H1 (cell line): ENCODE measurements around the gene PLEKHS1. TPM values are rescaled to one million over a fixed set of nuclear protein-coding genes. Genes with fewer than 3 reads are reported as not detected.

Source experiments
- CTCF ChIA-PET: fragments of 300-600 bp; sonication (Branson Sonifier 250); formaldehyde crosslinking; loops from one replicate; lab custom pipeline; 2021; ENCODE audit not compliant: partially characterized antibody; lab: Charles Lee
- POLR2A ChIA-PET: fragments of 300-600 bp; sonication (Branson Sonifier 250); formaldehyde crosslinking; loops from one replicate; lab custom pipeline; 2021; ENCODE audit warnings: inconsistent platforms; ENCODE audit not compliant: partially characterized antibody; lab: Charles Lee
- DNase-seq, 2 experiments: peaks; one replicate each; pipeline versions ENCODE4 v3.0.0 to v3.0.0-alpha.2; 2010 to 2022; ENCODE audit warnings: low spot score in 2 of 2, low read depth in 1 of 2, mixed read lengths in 1 of 2
- FAIRE-seq: peaks from 2 replicates; lab custom pipeline; 2011; peaks lifted over from hg19 to GRCh38; lab: Jason Lieb, UNC
- H2AFZ ChIP-seq: 2 replicates; pipeline ENCODE4 v1.8.1; 2012; ENCODE audit warnings: low read length, inconsistent platforms
- H2AK5ac ChIP-seq: 2 replicates; pipeline ENCODE4 v1.6.1; 2013; ENCODE audit warnings: low read depth, low read length
- H2BK120ac ChIP-seq: replicated peaks from 2 replicates; pipeline ENCODE3; 2013; ENCODE audit warnings: low read depth, low read length, inconsistent platforms
- H2BK12ac ChIP-seq: 2 replicates; pipeline ENCODE4 v1.6.1; 2013; ENCODE audit warnings: low read depth, low read length
- H2BK15ac ChIP-seq: 2 replicates; pipeline ENCODE4 v1.6.1; 2013; ENCODE audit warnings: low read length
- H2BK20ac ChIP-seq: 2 replicates; pipeline ENCODE4 v1.6.1; 2013; ENCODE audit warnings: low read length
- H2BK5ac ChIP-seq: 2 replicates; pipeline ENCODE4 v1.6.1; 2013; ENCODE audit warnings: low read depth, low read length
- H3K14ac ChIP-seq: 2 replicates; pipeline ENCODE4 v1.6.1; 2013; ENCODE audit warnings: inconsistent platforms; ENCODE audit not compliant: insufficient read length
- H3K18ac ChIP-seq: 2 replicates; pipeline ENCODE4 v1.6.1; 2013; ENCODE audit warnings: low read length; ENCODE audit errors: extremely low read depth
- H3K23ac ChIP-seq: 2 replicates; pipeline ENCODE4 v1.6.1; 2013; ENCODE audit warnings: inconsistent platforms; ENCODE audit not compliant: insufficient read length
- H3K23me2 ChIP-seq: 2 replicates; pipeline ENCODE4 v1.6.1; 2013; ENCODE audit warnings: low read depth, low read length
- H3K27ac ChIP-seq: 2 replicates; pipeline ENCODE4 v1.6.1; 2011; ENCODE audit warnings: low read depth, low read length, inconsistent platforms
- H3K27me3 ChIP-seq, 4 experiments: replicated peaks in 1 of 4; 1 replicate in 1 of 4; 2 replicates in 3 of 4; pipeline versions ENCODE4 v1.6.1 to v1.8.1; 2011 to 2013; ENCODE audit warnings: low read length in 3 of 4, mild to moderate bottlenecking in 3 of 4, inconsistent platforms in 2 of 4, mixed read lengths in 2 of 4, moderate library complexity in 1 of 4; ENCODE audit not compliant: control insufficient read depth in 3 of 4, insufficient read depth in 3 of 4; ENCODE audit errors: extremely low read depth in 1 of 4
- H3K36me3 ChIP-seq, 4 experiments: 2 replicates each; pipeline versions ENCODE4 v1.6.1 to v1.8.1; 2011 to 2013; ENCODE audit warnings: mild to moderate bottlenecking in 4 of 4, low read length in 3 of 4, moderate library complexity in 2 of 4, control low read depth in 1 of 4, inconsistent platforms in 1 of 4; ENCODE audit not compliant: insufficient read depth in 4 of 4, control insufficient read depth in 2 of 4
- H3K4ac ChIP-seq: replicated peaks from 2 replicates; pipeline ENCODE3; 2013; ENCODE audit warnings: low read length, low read depth, mixed read lengths, inconsistent platforms; ENCODE audit not compliant: insufficient read length
- H3K4me1 ChIP-seq, 4 experiments: replicated peaks in 1 of 4; 1 replicate in 1 of 4; 2 replicates in 3 of 4; pipeline versions ENCODE4 v1.6.1 to v1.8.1; 2011 to 2013; ENCODE audit warnings: low read length in 3 of 4, inconsistent platforms in 2 of 4, mixed read lengths in 1 of 4; ENCODE audit not compliant: insufficient read depth in 4 of 4, control insufficient read depth in 3 of 4
- H3K4me2 ChIP-seq, 2 experiments: 2 replicates each; pipeline versions ENCODE4 v1.6.1 to v1.8.1; 2011 to 2013; ENCODE audit warnings: low read depth in 2 of 2, low read length in 2 of 2, control low read depth in 1 of 2, inconsistent platforms in 1 of 2, mild to moderate bottlenecking in 1 of 2; ENCODE audit not compliant: insufficient read depth in 1 of 2
- H3K4me3 ChIP-seq, 4 experiments: fragments of 200-600, 300-600 bp in 1 of 4; sonication (generic), shearing (Covaris generic), sonication (Bioruptor Twin) in 1 of 4; 2 replicates each; pipeline versions ENCODE4 v1.5.1 to v1.8.1; 2011 to 2016; ENCODE audit warnings: low read length in 4 of 4, low read depth in 3 of 4, control low read depth in 2 of 4, inconsistent platforms in 2 of 4, mild to moderate bottlenecking in 2 of 4, mixed read lengths in 1 of 4, moderate library complexity in 1 of 4; ENCODE audit not compliant: insufficient read depth in 2 of 4; ENCODE audit errors: extremely low read depth in 1 of 4
- H3K56ac ChIP-seq: replicated peaks from 2 replicates; pipeline ENCODE3; 2013; ENCODE audit warnings: low read depth, mild to moderate bottlenecking, mixed read lengths, low read length, inconsistent platforms; ENCODE audit not compliant: insufficient read length
- H3K79me1 ChIP-seq: 2 replicates; pipeline ENCODE4 v1.6.1; 2013; ENCODE audit warnings: low read depth, low read length, control low read depth
- H3K79me2 ChIP-seq, 2 experiments: 2 replicates each; pipeline versions ENCODE4 v1.6.1 to v1.8.1; 2012 to 2013; ENCODE audit warnings: low read length in 2 of 2, mild to moderate bottlenecking in 2 of 2, inconsistent platforms in 1 of 2; ENCODE audit not compliant: insufficient read depth in 2 of 2, control insufficient read depth in 1 of 2
- H3K9ac ChIP-seq, 4 experiments: replicated peaks in 1 of 4; 1 replicate in 1 of 4; 2 replicates in 3 of 4; pipeline versions ENCODE4 v1.6.1 to v1.8.1; 2011 to 2013; ENCODE audit warnings: low read depth in 3 of 4, low read length in 3 of 4, control low read depth in 2 of 4, mild to moderate bottlenecking in 2 of 4, moderate library complexity in 2 of 4, inconsistent platforms in 1 of 4; ENCODE audit errors: extremely low read depth in 1 of 4
- H3K9me3 ChIP-seq, 2 experiments: 2 replicates each; pipeline versions ENCODE4 v1.6.1 to v1.8.1; 2012 to 2013; ENCODE audit warnings: mild to moderate bottlenecking in 2 of 2, moderate library complexity in 2 of 2, control low read depth in 1 of 2, inconsistent platforms in 1 of 2, low read depth in 1 of 2, low read length in 1 of 2, mixed read lengths in 1 of 2; ENCODE audit not compliant: insufficient read depth in 2 of 2
- H4K20me1 ChIP-seq, 2 experiments: replicated peaks in 1 of 2; 2 replicates each; pipeline versions ENCODE3 to v1.8.1; 2011 to 2013; ENCODE audit warnings: inconsistent platforms in 2 of 2, low read length in 2 of 2, mild to moderate bottlenecking in 1 of 2; ENCODE audit not compliant: insufficient read depth in 2 of 2, control insufficient read depth in 1 of 2
- H4K5ac ChIP-seq: 2 replicates; pipeline ENCODE4 v1.6.1; 2013; ENCODE audit warnings: low read length, low read depth, mixed read lengths, inconsistent platforms; ENCODE audit not compliant: insufficient read length
- H4K8ac ChIP-seq: 2 replicates; pipeline ENCODE4 v1.8.0; 2013; ENCODE audit warnings: mild to moderate bottlenecking, moderate library complexity, low read length, inconsistent platforms; ENCODE audit not compliant: insufficient read depth; ENCODE audit errors: extremely low read depth
- H4K91ac ChIP-seq: replicated peaks from 2 replicates; pipeline ENCODE3; 2013; ENCODE audit warnings: low read length, mixed read lengths, inconsistent platforms; ENCODE audit not compliant: insufficient read length
- BRCA1 ChIP-seq: IDR thresholded peaks from 2 replicates; pipeline ENCODE4 v1.6.1; 2012; ENCODE audit warnings: low read depth, low read length, improper control_type of control experiment
- HDAC6 ChIP-seq: IDR thresholded peaks from one replicate; pipeline ENCODE4 v1.7.1; 2012; ENCODE audit warnings: low read depth, mild to moderate bottlenecking, inconsistent platforms, low read length, moderate library complexity
- SIX5 ChIP-seq: IDR thresholded peaks from 2 replicates; pipeline ENCODE4 v1.6.1; 2011; ENCODE audit warnings: mild to moderate bottlenecking, low read depth, low read length
- SRF ChIP-seq: IDR thresholded peaks from 2 replicates; pipeline ENCODE4 v1.6.1; 2011; ENCODE audit warnings: mild to moderate bottlenecking, low read depth, low read length, moderate library complexity
- SUZ12 ChIP-seq: fragments of 200-600 bp; sonication (generic); IDR thresholded peaks from 2 replicates; pipeline ENCODE4 v1.6.1; 2012; ENCODE audit warnings: mild to moderate bottlenecking, inconsistent platforms, low read length, moderate library complexity, mixed read lengths
- WGBS, 2 experiments: shearing (Covaris generic) in 1 of 2; methylation state at CpG; one replicate each; pipeline versions ENCODE4 v1.1.6 to v1.1.7; 2013 to 2015; ENCODE audit warnings: low lambda C conversion rate in 2 of 2, mixed read lengths in 2 of 2, inconsistent platforms in 1 of 2, low coverage in 1 of 2, missing lambda C conversion rate in 1 of 2; ENCODE audit not compliant: insufficient replicate concordance in 2 of 2, insufficient coverage in 1 of 2, insufficient read length in 1 of 2; ENCODE audit errors: extremely low coverage in 1 of 2, missing lambda C conversion rate in 1 of 2; 5-methylcytosine and 5-hydroxymethylcytosine counted together
- polyA plus RNA-seq, 7 experiments: library from polyadenylated mRNA; depleted of rRNA in 3 of 7; stranded (reverse) in 5 of 7; unstranded in 2 of 7; fragments of >200 nt in 5 of 7; fragments of 200-250 nt in 2 of 7; gene quantifications; 1 replicate in 5 of 7; 2 replicates in 1 of 7; 4 replicates in 1 of 7; pipeline versions ENCODE4 v1.2.1 to v1.2.3, GENCODE V29; 2011 to 2013; ENCODE audit warnings: missing spikeins in 2 of 7, mixed read lengths in 2 of 7
- total RNA-seq: library from RNA; stranded (reverse); fragmentation: NEBNext Ultra II Directional; extraction: Animal tissue kit (Norgen Biotek cat#: 25700); gene quantifications from 2 replicates; pipeline ENCODE4 v1.2.1, GENCODE V29; 2021
- TF ChIP-seq, protein P1 (sequence below): IDR thresholded peaks from 2 replicates; pipeline ENCODE4 v1.6.1; 2012; ENCODE audit warnings: inconsistent platforms

Gene PLEKHS1
- total and polyA plus RNA-seq, 2 of the 8 experiments (the other 6 are each of a cell fraction or from before 2014, with no cell fraction given) = not detected

DNA sequence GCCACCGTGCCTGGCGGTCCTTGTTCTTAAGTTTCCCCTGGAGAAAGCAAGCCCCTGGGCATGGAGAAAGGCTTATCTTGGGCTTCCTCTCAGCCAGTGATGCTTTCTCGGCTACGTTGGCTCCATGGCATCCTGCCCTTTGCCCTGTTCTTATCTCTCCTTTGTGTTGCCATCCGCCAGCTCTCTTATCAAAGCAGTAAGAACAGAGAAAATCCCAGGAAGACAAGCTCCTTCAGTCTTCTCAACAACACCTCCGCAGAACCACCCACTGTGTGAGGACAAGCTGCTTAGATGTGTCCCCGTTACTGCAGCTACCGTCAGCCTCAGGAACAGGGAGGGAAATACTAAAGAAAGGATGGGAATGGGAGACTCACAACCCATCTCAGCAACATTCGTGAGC, 3.3 kb downstream of the PLEKHS1 start:
- Histone ChIP-seq H3K36me3 (no peaks in the 10 kb centered on the region), H4K20me1 (no peaks in the 10 kb centered on the region), H3K27me3 (no peaks in the 10 kb centered on the region), H2BK15ac (no peak overlapping the region), H3K4ac (no peak overlapping the region), H3K23me2 (no peaks in the 10 kb centered on the region), H3K23ac (no peak overlapping the region), H3K9ac (no peak overlapping the region), H4K91ac (no peak overlapping the region), H3K4me1 (no peaks in the 10 kb centered on the region), H3K79me2 (no peaks in the 10 kb centered on the region), H3K18ac (no peak overlapping the region), H3K4me2 (no peak overlapping the region), H2BK120ac (no peak overlapping the region), H4K8ac (no peak overlapping the region), H2AK5ac (no peak overlapping the region), H2AFZ (no peak overlapping the region), H2BK5ac (no peak overlapping the region), H3K56ac (no peak overlapping the region), H3K79me1 (no peaks in the 10 kb centered on the region), H2BK20ac (no peak overlapping the region), H3K9me3 (no peaks in the 10 kb centered on the region), H3K4me3 (no peak overlapping the region), H2BK12ac (no peak overlapping the region), H3K27ac (no peak overlapping the region), H4K5ac (no peak overlapping the region), H3K14ac (no peak overlapping the region)
- ChIA-PET POLR2A (no interaction called here), CTCF (interaction anchor here (1.3 kb wide), 1 partner anchor 20 kb away, joined by 5 read pairs; no protein-coding TSS in a partner anchor)
- FAIRE-seq (no peak), DNase-seq (no peak)
- 91% methylated on average over 9 of the region's 9 CpGs; no CpG with 5 or more reads in 1 of the 2 experiments for WGBS, 2 experiments
- TF ChIP-seq SIX5 (no peak), HDAC6 (no peak), SRF (no peak), SUZ12 (no peak), BRCA1 (no peak)
- TF ChIP-seq, protein P1, sequence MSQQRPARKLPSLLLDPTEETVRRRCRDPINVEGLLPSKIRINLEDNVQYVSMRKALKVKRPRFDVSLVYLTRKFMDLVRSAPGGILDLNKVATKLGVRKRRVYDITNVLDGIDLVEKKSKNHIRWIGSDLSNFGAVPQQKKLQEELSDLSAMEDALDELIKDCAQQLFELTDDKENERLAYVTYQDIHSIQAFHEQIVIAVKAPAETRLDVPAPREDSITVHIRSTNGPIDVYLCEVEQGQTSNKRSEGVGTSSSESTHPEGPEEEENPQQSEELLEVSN = no peak
